ENCODE data around the gene P3R3URF.
"Not testable (repeated sequence)": the region's sequence is repeated elsewhere in the genome, so short reads cannot be mapped to it uniquely, and the experiment has no call there.

Gene P3R3URF

GRCh38 chr1:46176211-46176865 lies at the start of gene P3R3URF:
TSS of gene P3R3URF (minus strand) at chr1:46176488. CDS start at chr1:46176471, 17 bp downstream.
- Histone ChIP-seq H3K9me3 (ENCODE audit: low read length) (no peaks in the 10 kb centered on the region), H3K4me1 (ENCODE audit: insufficient read depth, low read length) (peaks cover 25% of the 10 kb centered on the region), H3K27ac (ENCODE audit: low read depth, low read length) (no peak within 1 kb of the TSS), H3K36me3 (ENCODE audit: insufficient read depth, low read length) (no peaks in the 10 kb centered on the region), H3K9ac (ENCODE audit: low read length) (no peak within 1 kb of the TSS), H3K4me3 (ENCODE audit: low read depth in 1 of 2, low read length in 2 of 2) (no peak within 1 kb of the TSS), H3K27me3 (ENCODE audit: control insufficient read depth in 1 of 2, insufficient read depth in 2 of 2, low read length in 2 of 2) (no peaks in the 10 kb centered on the region)

DNA sequence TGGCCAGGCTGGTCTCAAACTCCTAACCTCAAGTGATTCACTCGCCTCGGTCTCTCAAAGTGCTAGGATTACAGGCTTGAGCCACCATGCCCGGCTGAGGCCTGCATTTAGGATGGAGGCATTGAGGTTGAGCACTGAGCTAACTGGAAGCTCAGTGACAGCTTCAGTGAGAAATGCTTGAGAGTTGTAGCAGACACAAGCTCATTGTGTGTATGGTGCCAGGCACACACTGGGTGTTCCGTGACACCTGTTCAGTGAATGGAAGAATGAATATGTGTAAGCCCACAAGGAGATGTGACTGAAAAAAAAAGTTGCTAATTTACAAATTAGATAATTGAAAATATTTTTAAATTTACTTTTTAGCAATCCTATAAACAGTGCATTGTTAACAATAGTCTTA lies 48.7 kb upstream of the P3R3URF start:
- H3K36me3 ChIP-seq (ENCODE audit: insufficient read depth, low read length), result peaks cover 5% of the 10 kb centered on the region
- H3K27me3 ChIP-seq (ENCODE audit: control insufficient read depth in 1 of 2, insufficient read depth in 2 of 2, low read length in 2 of 2), result no peaks in the 10 kb centered on the region
- H3K9me3 ChIP-seq (ENCODE audit: low read length), result no peaks in the 10 kb centered on the region
- peaks cover 6% of the 10 kb centered on the region for H3K4me1 ChIP-seq (ENCODE audit: insufficient read depth, low read length)
- no peak overlapping the region for H3K4me3 ChIP-seq (ENCODE audit: low read depth in 1 of 2, low read length in 2 of 2)
- H3K9ac ChIP-seq (ENCODE audit: low read length), result no peak overlapping the region
- no peak overlapping the region for H3K27ac ChIP-seq (ENCODE audit: low read depth, low read length)

DNA sequence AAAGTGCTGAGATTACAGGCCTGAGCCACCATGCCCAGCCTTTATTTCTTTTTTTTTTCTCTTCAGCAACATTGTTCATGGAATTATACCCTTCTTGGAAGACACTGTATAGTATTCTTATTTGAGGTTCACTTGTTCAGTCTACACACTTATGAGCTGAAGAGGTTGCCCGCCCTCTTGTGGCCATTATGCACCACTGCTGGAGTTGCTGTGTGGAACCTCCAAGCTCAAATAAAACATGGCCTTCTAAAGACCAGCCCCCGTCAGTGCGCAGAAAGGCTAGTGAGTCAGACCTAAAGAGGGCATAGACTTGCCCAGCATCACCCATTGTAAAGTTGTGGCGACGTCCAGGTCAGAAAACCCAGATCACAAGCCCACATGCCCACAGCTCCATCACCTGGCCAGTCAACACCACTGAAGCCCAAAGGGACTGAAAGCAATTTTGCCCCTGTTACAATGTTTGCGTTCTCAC lies 47.2 kb upstream of the P3R3URF start:
- Histone ChIP-seq H3K9ac (ENCODE audit: low read length) (no peak overlapping the region), H3K36me3 (ENCODE audit: insufficient read depth, low read length) (peaks cover 5% of the 10 kb centered on the region), H3K27me3 (ENCODE audit: control insufficient read depth in 1 of 2, insufficient read depth in 2 of 2, low read length in 2 of 2) (no peaks in the 10 kb centered on the region), H3K4me3 (ENCODE audit: low read depth in 1 of 2, low read length in 2 of 2) (no peak overlapping the region), H3K4me1 (ENCODE audit: insufficient read depth, low read length) (peaks cover 6% of the 10 kb centered on the region), H3K9me3 (ENCODE audit: low read length) (no peaks in the 10 kb centered on the region), H3K27ac (ENCODE audit: low read depth, low read length) (no peak overlapping the region)

DNA sequence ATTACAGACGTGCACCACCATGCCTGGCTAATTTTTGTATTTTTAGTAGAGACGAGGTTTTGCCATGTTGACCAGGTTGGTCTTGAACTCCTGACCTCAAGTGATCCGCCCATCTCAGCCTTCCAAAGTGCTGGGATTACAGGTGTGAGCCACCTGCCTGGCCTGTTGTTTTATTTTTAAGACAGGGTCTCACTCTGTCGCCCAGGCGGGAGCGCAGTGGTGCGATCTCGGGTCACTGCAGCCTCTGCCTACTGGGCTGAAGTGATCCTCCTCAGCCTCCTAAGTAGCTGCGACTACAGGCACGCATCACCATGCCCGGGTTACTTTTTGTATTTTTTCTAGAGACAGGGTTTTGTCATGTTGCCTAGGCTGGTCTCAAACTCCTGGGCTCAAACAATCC lies 46.8 kb upstream of the P3R3URF start:
- not testable (repeated sequence) for H3K4me3 ChIP-seq (ENCODE audit: low read depth in 1 of 2, low read length in 2 of 2); H3K9me3 ChIP-seq (ENCODE audit: low read length); H3K27me3 ChIP-seq (ENCODE audit: control insufficient read depth in 1 of 2, insufficient read depth in 2 of 2, low read length in 2 of 2); H3K9ac ChIP-seq (ENCODE audit: low read length); H3K27ac ChIP-seq (ENCODE audit: low read depth, low read length); H3K4me1 ChIP-seq (ENCODE audit: insufficient read depth, low read length); H3K36me3 ChIP-seq (ENCODE audit: insufficient read depth, low read length)

- H3K9ac ChIP-seq (ENCODE audit: low read length), result no peak overlapping the region
Observed at GRCh38 chr1:46221749-46222148, 45.5 kb upstream of the P3R3URF start.

DNA sequence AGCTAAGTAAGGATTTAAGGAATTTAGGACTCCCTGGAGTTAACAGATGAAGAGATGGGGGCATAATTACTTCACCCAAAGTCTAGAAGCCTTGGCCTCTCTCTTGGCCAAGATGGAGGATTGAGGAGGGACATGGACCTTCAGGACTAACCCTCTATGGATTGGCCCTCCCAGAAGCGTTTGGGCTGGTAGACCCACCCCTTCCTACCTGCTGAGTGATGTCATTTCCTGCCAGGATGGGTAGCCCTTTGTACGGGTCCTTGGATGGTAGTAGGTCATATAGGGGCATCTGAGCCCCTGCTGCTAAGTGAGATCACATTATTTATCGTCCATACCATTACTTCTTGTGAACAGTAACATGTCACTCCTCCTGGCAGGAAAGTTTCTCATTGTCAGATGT lies 44.5 kb upstream of the P3R3URF start:
- no peaks in the 10 kb centered on the region for H3K9me3 ChIP-seq (ENCODE audit: low read length)
- H3K9ac ChIP-seq (ENCODE audit: low read length), result no peak overlapping the region
- H3K4me1 ChIP-seq (ENCODE audit: insufficient read depth, low read length), result peaks cover 6% of the 10 kb centered on the region
- no peak overlapping the region for H3K4me3 ChIP-seq (ENCODE audit: low read depth in 1 of 2, low read length in 2 of 2)
- no peak overlapping the region for H3K27ac ChIP-seq (ENCODE audit: low read depth, low read length)
- peaks cover 5% of the 10 kb centered on the region for H3K36me3 ChIP-seq (ENCODE audit: insufficient read depth, low read length)
- H3K27me3 ChIP-seq (ENCODE audit: control insufficient read depth in 1 of 2, insufficient read depth in 2 of 2, low read length in 2 of 2), result no peaks in the 10 kb centered on the region

More at GRCh38 chr1:46221749-46222148, 45.5 kb upstream of the P3R3URF start:
- Histone ChIP-seq H3K4me3 (ENCODE audit: low read depth in 1 of 2, low read length in 2 of 2) (no peak overlapping the region), H3K9me3 (ENCODE audit: low read length) (no peaks in the 10 kb centered on the region), H3K27ac (ENCODE audit: low read depth, low read length) (no peak overlapping the region), H3K4me1 (ENCODE audit: insufficient read depth, low read length) (peaks cover 6% of the 10 kb centered on the region), H3K36me3 (ENCODE audit: insufficient read depth, low read length) (peaks cover 5% of the 10 kb centered on the region), H3K27me3 (ENCODE audit: control insufficient read depth in 1 of 2, insufficient read depth in 2 of 2, low read length in 2 of 2) (no peaks in the 10 kb centered on the region)

DNA sequence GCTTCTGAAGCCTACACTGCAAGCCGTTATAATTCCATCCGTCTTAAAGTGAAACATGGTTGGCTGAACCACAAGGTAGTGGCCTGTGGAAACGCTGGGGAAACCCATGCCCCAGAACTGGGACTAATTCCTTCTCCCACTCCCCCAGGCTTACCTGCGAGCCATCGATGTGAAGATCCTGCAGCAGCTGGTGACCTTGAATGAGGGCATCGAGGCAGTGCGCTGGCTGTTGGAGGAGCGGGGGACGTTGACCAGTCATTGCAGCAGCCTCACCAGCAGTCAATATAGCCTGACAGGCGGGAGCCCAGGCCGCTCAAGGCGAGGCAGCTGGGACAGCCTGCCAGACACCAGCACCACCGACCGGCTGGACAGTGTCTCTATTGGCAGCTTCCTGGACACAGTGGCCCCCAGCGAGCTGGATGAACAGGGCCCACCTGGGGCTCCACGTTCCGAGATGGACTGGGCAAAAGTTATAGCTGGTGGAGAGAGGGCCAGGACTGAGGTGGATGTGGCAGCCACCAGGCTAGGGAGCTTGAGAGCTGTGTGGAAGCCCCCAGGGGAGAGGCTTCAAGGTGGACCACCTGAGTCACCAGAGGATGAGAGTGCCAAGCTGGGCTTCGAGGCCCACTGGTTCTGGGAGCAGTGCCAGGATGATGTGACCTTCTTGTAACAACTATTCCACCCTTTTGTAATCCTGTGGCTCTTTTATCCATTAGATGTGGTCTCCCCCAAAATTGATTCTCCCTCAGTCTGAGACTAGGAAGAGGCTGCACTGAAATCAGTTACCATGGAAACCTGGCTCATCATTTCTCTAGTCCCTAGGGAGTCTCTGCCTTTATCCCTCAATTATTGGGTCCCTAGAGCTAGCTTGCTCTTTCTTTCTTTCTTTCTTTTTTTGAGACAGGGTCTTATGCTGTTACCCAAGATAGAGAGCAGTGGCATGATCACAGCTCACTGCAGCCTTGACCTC lies 43.5 kb upstream of the P3R3URF start:
- H3K36me3 ChIP-seq (ENCODE audit: insufficient read depth, low read length), result peaks cover 5% of the 10 kb centered on the region
- no peak overlapping the region for H3K27ac ChIP-seq (ENCODE audit: low read depth, low read length)
- H3K27me3 ChIP-seq (ENCODE audit: control insufficient read depth in 1 of 2, insufficient read depth in 2 of 2, low read length in 2 of 2), result no peaks in the 10 kb centered on the region
- no peak overlapping the region for H3K4me3 ChIP-seq (ENCODE audit: low read depth in 1 of 2, low read length in 2 of 2)
- H3K9ac ChIP-seq (ENCODE audit: low read length), result no peak overlapping the region
- H3K9me3 ChIP-seq (ENCODE audit: low read length), result no peaks in the 10 kb centered on the region
- peaks cover 6% of the 10 kb centered on the region for H3K4me1 ChIP-seq (ENCODE audit: insufficient read depth, low read length)

GRCh38 chr1:46218443-46218842 lies 42.2 kb upstream of the P3R3URF start:
- no peaks in the 10 kb centered on the region for H3K9me3 ChIP-seq (ENCODE audit: low read length)
- peaks cover under 1% of the 10 kb centered on the region for H3K4me1 ChIP-seq (ENCODE audit: insufficient read depth, low read length)
- H3K9ac ChIP-seq (ENCODE audit: low read length), result no peak overlapping the region
- H3K27me3 ChIP-seq (ENCODE audit: control insufficient read depth in 1 of 2, insufficient read depth in 2 of 2, low read length in 2 of 2), result no peaks in the 10 kb centered on the region
- H3K36me3 ChIP-seq (ENCODE audit: insufficient read depth, low read length), result peaks cover 5% of the 10 kb centered on the region
- no peak overlapping the region for H3K27ac ChIP-seq (ENCODE audit: low read depth, low read length)
- H3K4me3 ChIP-seq (ENCODE audit: low read depth in 1 of 2, low read length in 2 of 2), result no peak overlapping the region

DNA sequence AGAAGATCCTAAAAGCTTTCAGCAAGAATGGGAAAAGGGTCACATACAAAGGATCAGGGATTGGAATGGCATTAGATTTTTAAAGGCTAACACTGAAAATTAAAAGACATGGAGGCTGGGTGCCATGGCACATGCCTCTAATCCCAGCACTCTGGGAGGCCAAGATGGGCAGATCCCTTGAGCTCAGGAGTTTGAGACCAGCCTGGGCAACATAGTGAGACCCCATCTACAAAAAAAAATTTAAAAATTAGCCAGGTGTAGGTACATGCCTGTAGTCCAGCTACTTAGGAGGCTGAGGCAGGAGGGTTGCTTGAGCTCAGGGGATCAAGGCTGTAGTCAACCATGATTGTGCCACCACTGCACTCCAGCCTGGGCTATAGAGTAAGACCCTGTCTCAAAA lies 39.2 kb upstream of the P3R3URF start:
- Histone ChIP-seq H3K27ac (ENCODE audit: low read depth, low read length) (no peak overlapping the region), H3K36me3 (ENCODE audit: insufficient read depth, low read length) (no peaks in the 10 kb centered on the region), H3K9me3 (ENCODE audit: low read length) (no peaks in the 10 kb centered on the region), H3K4me3 (ENCODE audit: low read depth in 1 of 2, low read length in 2 of 2) (no peak overlapping the region), H3K9ac (ENCODE audit: low read length) (no peak overlapping the region), H3K27me3 (ENCODE audit: control insufficient read depth in 1 of 2, insufficient read depth in 2 of 2, low read length in 2 of 2) (no peaks in the 10 kb centered on the region), H3K4me1 (ENCODE audit: insufficient read depth, low read length) (no peaks in the 10 kb centered on the region)

GRCh38 chr1:46211051-46211450 lies 34.8 kb upstream of the P3R3URF start:
- Histone ChIP-seq H3K36me3 (ENCODE audit: insufficient read depth, low read length) (no peaks in the 10 kb centered on the region), H3K9me3 (ENCODE audit: low read length) (no peaks in the 10 kb centered on the region), H3K27ac (ENCODE audit: low read depth, low read length) (no peak overlapping the region), H3K27me3 (ENCODE audit: control insufficient read depth in 1 of 2, insufficient read depth in 2 of 2, low read length in 2 of 2) (no peaks in the 10 kb centered on the region), H3K4me3 (ENCODE audit: low read depth in 1 of 2, low read length in 2 of 2) (no peak overlapping the region), H3K4me1 (ENCODE audit: insufficient read depth, low read length) (peaks cover 3% of the 10 kb centered on the region), H3K9ac (ENCODE audit: low read length) (no peak overlapping the region)

- Histone ChIP-seq H3K36me3 (ENCODE audit: insufficient read depth, low read length) (no peaks in the 10 kb centered on the region), H3K27me3 (ENCODE audit: control insufficient read depth in 1 of 2, insufficient read depth in 2 of 2, low read length in 2 of 2) (no peaks in the 10 kb centered on the region), H3K9ac (ENCODE audit: low read length) (no peak overlapping the region), H3K9me3 (ENCODE audit: low read length) (no peaks in the 10 kb centered on the region), H3K4me3 (ENCODE audit: low read depth in 1 of 2, low read length in 2 of 2) (no peak overlapping the region), H3K4me1 (ENCODE audit: insufficient read depth, low read length) (peaks cover 8% of the 10 kb centered on the region), H3K27ac (ENCODE audit: low read depth, low read length) (no peak overlapping the region)
Observed at GRCh38 chr1:46210561-46210960, 34.3 kb upstream of the P3R3URF start.
